KMS-11 (cell line): ENCODE data around the gene TRRAP.

Experiments used
- H2AFZ ChIP-seq: fragments of 200-600 bp; sonication (generic); 2 replicates; pipeline ENCODE4 v1.6.1; 2016; ENCODE audit warnings: antibody characterized with exemption, mixed run types, low read depth
- H3K27ac ChIP-seq: fragments of 200-600 bp; sonication (generic); 2 replicates; pipeline ENCODE4 v1.6.1; 2016; ENCODE audit warnings: mild to moderate bottlenecking, mixed run types
- H3K27me3 ChIP-seq: fragments of 200-600 bp; sonication (generic); 2 replicates; pipeline ENCODE4 v1.6.1; 2017; ENCODE audit warnings: mild to moderate bottlenecking, low read depth, mixed run types, moderate library complexity; ENCODE audit not compliant: insufficient read depth
- H3K36me3 ChIP-seq: fragments of 200-600 bp; sonication (generic); 2 replicates; pipeline ENCODE4 v1.6.1; 2017; ENCODE audit warnings: mild to moderate bottlenecking, mixed run types; ENCODE audit not compliant: insufficient read depth
- H3K4me1 ChIP-seq: fragments of 200-600 bp; sonication (generic); 2 replicates; pipeline ENCODE4 v1.6.1; 2016; ENCODE audit warnings: mild to moderate bottlenecking, low read depth, mixed run types; ENCODE audit not compliant: poor library complexity, severe bottlenecking
- H3K4me2 ChIP-seq: fragments of 200-600 bp; sonication (generic); 2 replicates; pipeline ENCODE4 v1.7.0; 2016; ENCODE audit warnings: mild to moderate bottlenecking, mixed run types
- H3K4me3 ChIP-seq: fragments of 200-600 bp; sonication (generic); IDR thresholded peaks from 2 replicates; pipeline ENCODE4 v1.6.1; 2017; ENCODE audit warnings: low read depth, low read length, mixed read lengths; ENCODE audit not compliant: insufficient read depth
- H3K79me2 ChIP-seq: fragments of 200-600 bp; sonication (generic); 2 replicates; pipeline ENCODE4 v1.6.1; 2016; ENCODE audit warnings: low read depth, mixed run types; ENCODE audit not compliant: insufficient read depth
- H3K9ac ChIP-seq: fragments of 200-600 bp; sonication (generic); 2 replicates; pipeline ENCODE4 v1.6.1; 2016; ENCODE audit warnings: mild to moderate bottlenecking, mixed run types
- H4K20me1 ChIP-seq: fragments of 200-600 bp; sonication (generic); 2 replicates; pipeline ENCODE4 v1.6.1; 2016; ENCODE audit warnings: mild to moderate bottlenecking, mixed run types; ENCODE audit not compliant: insufficient read depth
- CTCF ChIP-seq: fragments of 200-600 bp; sonication (generic); conservative IDR thresholded peaks from 2 replicates; pipeline ENCODE4 v1.6.1; 2017; ENCODE audit warnings: low read depth, mild to moderate bottlenecking, antibody characterized with exemption, low read length, moderate library complexity, mixed read lengths

The TRRAP gene

GRCh38 chr7:98970016-98970615 is 91.8 kb downstream of the TRRAP start:
- H2AFZ ChIP-seq = no peak overlapping the region

GRCh38 chr7:98970805-98971204 is 92.5 kb downstream of the TRRAP start:
- peaks cover 41% of the 10 kb centered on the region; the same call in 1 of the 2 replicates for H3K36me3 ChIP-seq

More at GRCh38 chr7:98970016-98970615, 91.8 kb downstream of the TRRAP start:
- no peak for TF ChIP-seq CTCF
- Histone ChIP-seq H3K79me2 (no peaks in the 10 kb centered on the region; the same call in 1 of the 2 replicates), H3K9ac (no peak overlapping the region), H3K36me3 (peaks cover 41% of the 10 kb centered on the region; the same call in 1 of the 2 replicates), H3K4me2 (no peak overlapping the region), H3K4me1 (no peaks in the 10 kb centered on the region), H3K27ac (no peak overlapping the region), H3K27me3 (no peaks in the 10 kb centered on the region), H3K4me3 (no peak overlapping the region), H4K20me1 (no peaks in the 10 kb centered on the region)

GRCh38 chr7:98974205-98974604 is 95.9 kb downstream of the TRRAP start:
- no peaks in the 10 kb centered on the region for H3K4me1 ChIP-seq
- no peak for TF ChIP-seq CTCF
- H3K27me3 ChIP-seq = no peaks in the 10 kb centered on the region
- H3K79me2 ChIP-seq = no peaks in the 10 kb centered on the region
- no peak overlapping the region for H3K4me2 ChIP-seq
- no peak overlapping the region for H3K9ac ChIP-seq
- peaks cover 48% of the 10 kb centered on the region; the same call in 1 of the 2 replicates for H3K36me3 ChIP-seq
- H2AFZ ChIP-seq = no peak overlapping the region
- H3K4me3 ChIP-seq = no peak overlapping the region
- no peaks in the 10 kb centered on the region for H4K20me1 ChIP-seq
- H3K27ac ChIP-seq = no peak overlapping the region

More at GRCh38 chr7:98970805-98971204, 92.5 kb downstream of the TRRAP start:
- H2AFZ ChIP-seq = no peak overlapping the region
- H3K4me1 ChIP-seq = no peaks in the 10 kb centered on the region
- no peak overlapping the region for H3K27ac ChIP-seq
- H3K4me3 ChIP-seq = no peak overlapping the region
- no peaks in the 10 kb centered on the region for H3K27me3 ChIP-seq
- no peak overlapping the region for H3K9ac ChIP-seq
- no peak for TF ChIP-seq CTCF
- no peak overlapping the region for H3K4me2 ChIP-seq
- H3K79me2 ChIP-seq = no peaks in the 10 kb centered on the region; the same call in 1 of the 2 replicates
- H4K20me1 ChIP-seq = no peaks in the 10 kb centered on the region

GRCh38 chr7:98974906-98975816 is 96.8 kb downstream of the TRRAP start:
- TF ChIP-seq CTCF = no peak
- Histone ChIP-seq H3K27me3 (no peaks in the 10 kb centered on the region), H3K4me2 (no peak overlapping the region), H3K4me3 (no peak overlapping the region), H3K4me1 (no peaks in the 10 kb centered on the region), H3K9ac (no peak overlapping the region), H2AFZ (no peak overlapping the region), H3K36me3 (peaks cover 49% of the 10 kb centered on the region; the same call in 1 of the 2 replicates), H3K79me2 (no peaks in the 10 kb centered on the region), H3K27ac (no peak overlapping the region), H4K20me1 (no peaks in the 10 kb centered on the region)
